HCT116 (cell line): ENCODE data around the gene THRB.

Source experiments
- CEBPB ChIP-seq: IDR thresholded peaks from 2 replicates; pipeline ENCODE4 v1.6.1; 2012; ENCODE audit warnings: low read depth
- FOSL1 ChIP-seq: IDR thresholded peaks from 2 replicates; pipeline ENCODE4 v1.6.1; 2012; ENCODE audit warnings: low read depth
- POLR2A ChIP-seq: IDR thresholded peaks from 2 replicates; pipeline ENCODE4 v1.7.0; 2011; ENCODE audit warnings: borderline replicate concordance; ENCODE audit not compliant: insufficient read depth, insufficient read length; ENCODE audit errors: extremely low read depth
- POLR2AphosphoS5 ChIP-seq: IDR thresholded peaks from 2 replicates; pipeline ENCODE4 v1.6.1; 2011; ENCODE audit warnings: mild to moderate bottlenecking, low read depth, low read length, moderate library complexity
- RAD21 ChIP-seq: IDR thresholded peaks from 2 replicates; pipeline ENCODE4 v1.6.1; 2012; ENCODE audit warnings: low read depth, mild to moderate bottlenecking
- ZNF274 ChIP-seq: fragments of 200-500 bp; sonication (Bioruptor generic); IDR thresholded peaks from 2 replicates; pipeline ENCODE4 v1.6.1; 2014; ENCODE audit warnings: mild to moderate bottlenecking, low read depth, low read length, inconsistent platforms
- TF ChIP-seq, protein P1 (sequence below), 3 experiments: fragments of 200-600 bp in 1 of 3; sonication (generic) in 1 of 3; IDR thresholded peaks in 2 of 3; conservative IDR thresholded peaks in 1 of 3; 2 replicates each; pipeline ENCODE4 v1.5.1; 2012 to 2017; ENCODE audit warnings: low read depth in 2 of 3, low read length in 2 of 3, antibody characterized with exemption in 1 of 3, borderline replicate concordance in 1 of 3, control low read depth in 1 of 3, mild to moderate bottlenecking in 1 of 3, mixed read lengths in 1 of 3, mixed run types in 1 of 3, moderate library complexity in 1 of 3; ENCODE audit not compliant: insufficient read depth in 1 of 3
- TF ChIP-seq, protein P2 (sequence below): IDR thresholded peaks from 2 replicates; pipeline ENCODE4 v1.6.1; 2012

- TF ChIP-seq POLR2A (no peak), ZNF274 (no peak), RAD21 (no peak), FOSL1 (no peak), CEBPB (no peak), POLR2AphosphoS5 (no peak)
- TF ChIP-seq, protein P1, sequence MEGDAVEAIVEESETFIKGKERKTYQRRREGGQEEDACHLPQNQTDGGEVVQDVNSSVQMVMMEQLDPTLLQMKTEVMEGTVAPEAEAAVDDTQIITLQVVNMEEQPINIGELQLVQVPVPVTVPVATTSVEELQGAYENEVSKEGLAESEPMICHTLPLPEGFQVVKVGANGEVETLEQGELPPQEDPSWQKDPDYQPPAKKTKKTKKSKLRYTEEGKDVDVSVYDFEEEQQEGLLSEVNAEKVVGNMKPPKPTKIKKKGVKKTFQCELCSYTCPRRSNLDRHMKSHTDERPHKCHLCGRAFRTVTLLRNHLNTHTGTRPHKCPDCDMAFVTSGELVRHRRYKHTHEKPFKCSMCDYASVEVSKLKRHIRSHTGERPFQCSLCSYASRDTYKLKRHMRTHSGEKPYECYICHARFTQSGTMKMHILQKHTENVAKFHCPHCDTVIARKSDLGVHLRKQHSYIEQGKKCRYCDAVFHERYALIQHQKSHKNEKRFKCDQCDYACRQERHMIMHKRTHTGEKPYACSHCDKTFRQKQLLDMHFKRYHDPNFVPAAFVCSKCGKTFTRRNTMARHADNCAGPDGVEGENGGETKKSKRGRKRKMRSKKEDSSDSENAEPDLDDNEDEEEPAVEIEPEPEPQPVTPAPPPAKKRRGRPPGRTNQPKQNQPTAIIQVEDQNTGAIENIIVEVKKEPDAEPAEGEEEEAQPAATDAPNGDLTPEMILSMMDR (IDR thresholded peaks at IDR 0.05 in 2 of 3, conservative IDR thresholded peaks at IDR 0.05 in 1 of 3; ENCODE audit: borderline replicate concordance in 1 of 3, insufficient read depth in 1 of 3, low read depth in 2 of 3, low read length in 2 of 3) = no peak
- TF ChIP-seq, protein P2, sequence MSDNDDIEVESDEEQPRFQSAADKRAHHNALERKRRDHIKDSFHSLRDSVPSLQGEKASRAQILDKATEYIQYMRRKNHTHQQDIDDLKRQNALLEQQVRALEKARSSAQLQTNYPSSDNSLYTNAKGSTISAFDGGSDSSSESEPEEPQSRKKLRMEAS = no peak
Measured at GRCh38 chr3:24139463-24140412, 354.9 kb downstream of the THRB start.
